MCF 10A (cell line): ENCODE measurements around the gene RC3H2. TPM values are rescaled to one million over a fixed set of nuclear protein-coding genes. Genes with fewer than 3 reads are reported as not detected.

ENCODE experiments used
- BruUV-seq: library from RNA; stranded (reverse); fragments of 400-500 nt; replicated peaks from 2 replicates; lab custom pipeline; 2021; lab: Mats Ljungman, UMichigan
- CTCF ChIA-PET: fragments of 300-600 bp; sonication (Branson Sonifier 250); formaldehyde crosslinking; extraction: SDS; loops from one replicate; lab custom pipeline; 2021; ENCODE audit warnings: antibody characterized with exemption, inconsistent platforms; lab: Yijun Ruan, JAX
- POLR2A ChIA-PET: fragments of 300-600, 350-650 bp; sonication (Branson Sonifier 250); formaldehyde crosslinking; extraction: SDS; loops from one replicate; lab custom pipeline; 2020; ENCODE audit warnings: antibody characterized with exemption, inconsistent platforms; lab: Yijun Ruan, JAX
- DNase-seq: peaks from one replicate; pipeline ENCODE4 v3.0.0-alpha.2; 2018; ENCODE audit not compliant: unreplicated experiment
- H3K27ac Mint-ChIP-seq: one replicate; pipeline ENCODE4 v1.8.0; 2022; ENCODE audit warnings: mild to moderate bottlenecking, low read depth, mixed read lengths; ENCODE audit not compliant: unreplicated experiment
- H3K27me3 Mint-ChIP-seq: one replicate; pipeline ENCODE4 v1.8.0; 2022; ENCODE audit warnings: mixed read lengths; ENCODE audit not compliant: insufficient read depth, unreplicated experiment
- H3K36me3 Mint-ChIP-seq: one replicate; pipeline ENCODE4 v1.8.0; 2022; ENCODE audit warnings: mild to moderate bottlenecking, moderate library complexity, mixed read lengths; ENCODE audit not compliant: insufficient read depth, unreplicated experiment
- H3K4me1 Mint-ChIP-seq: one replicate; pipeline ENCODE4 v1.8.0; 2022; ENCODE audit warnings: mixed read lengths; ENCODE audit not compliant: insufficient read depth, unreplicated experiment
- H3K4me3 Mint-ChIP-seq: one replicate; pipeline ENCODE4 v1.8.0; 2022; ENCODE audit warnings: mild to moderate bottlenecking, moderate library complexity, mixed read lengths; ENCODE audit not compliant: unreplicated experiment
- H3K9me3 Mint-ChIP-seq: one replicate; pipeline ENCODE4 v1.8.0; 2022; ENCODE audit warnings: mixed read lengths; ENCODE audit not compliant: unreplicated experiment
- CTCF ChIP-seq: fragments of 200-600 bp; IDR thresholded peaks from one replicate; pipeline ENCODE4 v1.8.0; 2022; ENCODE audit warnings: antibody characterized with exemption, mild to moderate bottlenecking; ENCODE audit not compliant: unreplicated experiment
- intact Hi-C: fragments of 100-400 bp; cut with micrococcal nuclease; formaldehyde crosslinking; loops from 2 replicates; pipeline ENCODE4 v1.14.1; 2022
- total RNA-seq: library from RNA; stranded (reverse); gene quantifications from 2 replicates; pipeline ENCODE4 v1.2.3, GENCODE V29; 2022

The RC3H2 gene
- total RNA-seq, 1 experiment from 2014 or later = 59.1 TPM

- CTCF ChIA-PET = interaction anchor here (0.6 kb wide), 1 partner anchor 362 kb away, joined by 3 read pairs; no protein-coding TSS in a partner anchor
- H3K4me1 Mint-ChIP-seq = peaks cover 16% of the 10 kb centered on the region
- BruUV-seq = no TSS peak
Measured at GRCh38 chr9:122944960-122945888, 40.1 kb upstream of the RC3H2 start.

GRCh38 chr9:122941582-122942234, 36.5 kb upstream of the RC3H2 start:
- Mint-ChIP-seq H3K27me3 (no peaks in the 10 kb centered on the region), H3K4me3 (peak overlapping the region; percentile 91), H3K36me3 (peaks cover 43% of the 10 kb centered on the region), H3K4me1 (peaks cover 5% of the 10 kb centered on the region), H3K9me3 (no peaks in the 10 kb centered on the region), H3K27ac (peak overlapping the region; percentile 85)
- ChIA-PET POLR2A (interaction anchor here (1.2 to 5.7 kb wide), 11 partner anchors 10 to 49 kb away, joined by 3 to 162 read pairs (median 18); partner anchors contain the start of genes RC3H2, ZBTB26 and ZBTB6), CTCF (interaction anchor here (0.7 to 1.5 kb wide), 3 partner anchors 9 to 1398 kb away, joined by 3 to 9 read pairs (median 3); no protein-coding TSS in a partner anchor)
- TF ChIP-seq CTCF = no peak
- peak; percentile 43 for DNase-seq
- intact Hi-C loops = no loop called here
- BruUV-seq = TSS peak; percentile 62

More at GRCh38 chr9:122944960-122945888, 40.1 kb upstream of the RC3H2 start:
- peaks cover 35% of the 10 kb centered on the region for H3K36me3 Mint-ChIP-seq
- no peaks in the 10 kb centered on the region for H3K27me3 Mint-ChIP-seq
- H3K9me3 Mint-ChIP-seq = no peaks in the 10 kb centered on the region
- no peak for DNase-seq
- H3K4me3 Mint-ChIP-seq = no peak overlapping the region
- POLR2A ChIA-PET = interaction anchor here (0.6 to 3.6 kb wide), 5 partner anchors 14 to 44 kb away, joined by 3 to 17 read pairs (median 4); partner anchors contain the start of genes RC3H2, ZBTB26 and ZBTB6
- intact Hi-C loops = loop anchor here (5.0 kb wide), 1 partner anchor 43 kb away; no protein-coding TSS in a partner anchor
- H3K27ac Mint-ChIP-seq = peak overlapping the region; percentile 21
- no peak for TF ChIP-seq CTCF

- no peaks in the 10 kb centered on the region for H3K27me3 Mint-ChIP-seq
- H3K4me3 Mint-ChIP-seq = peak within 1 kb of the TSS; percentile 91
- H3K9me3 Mint-ChIP-seq = no peaks in the 10 kb centered on the region
- H3K4me1 Mint-ChIP-seq = peaks cover 5% of the 10 kb centered on the region
- intact Hi-C loops = loop anchor here (1.0 kb wide), 1 partner anchor 10 kb away; the partner anchor contains the start of gene ZBTB26
- CTCF ChIA-PET = interaction anchor here (0.5 to 1.8 kb wide), 5 partner anchors 9 to 50 kb away, joined by 3 to 9 read pairs (median 7); no protein-coding TSS in a partner anchor
- TF ChIP-seq CTCF = no peak
- peaks cover 50% of the 10 kb centered on the region for H3K36me3 Mint-ChIP-seq
- BruUV-seq = no TSS peak
- peak within 1 kb of the TSS; percentile 85 for H3K27ac Mint-ChIP-seq
- peak; percentile 99 for DNase-seq
- POLR2A ChIA-PET = interaction anchor here (0.6 to 5.7 kb wide), 15 partner anchors 10 to 1680 kb away, joined by 3 to 162 read pairs (median 11); partner anchors contain the start of genes PDCL, RC3H2, ZBTB26 and ZBTB6
Measured at GRCh38 chr9:122940749-122941581, 35.8 kb upstream of the RC3H2 start, which contains the start of gene RABGAP1. Gene RABGAP1, plus strand, starts transcription at chr9:122941020. Its CDS starts 16,040 bp downstream, at chr9:122957060.
